Breast epithelium (tissue), 3 donors: ENCODE measurements around the gene STK32A.

ENCODE experiments used
- POLR2AphosphoS5 ChIP-seq, 3 donors: sonication (generic); formaldehyde crosslinking; IDR thresholded peaks; one replicate each; pipeline ENCODE4 v1.6.1; 2017; ENCODE audit warnings: antibody characterized with exemption in 3 of 3
- TF ChIP-seq, protein P1 (sequence below), 3 donors: fragments of 450-650 bp; IDR thresholded peaks; one replicate each; pipeline ENCODE4 v1.5.1; 2016 to 2017; ENCODE audit warnings: antibody characterized with exemption in 3 of 3, mild to moderate bottlenecking in 3 of 3, moderate library complexity in 3 of 3

DNA sequence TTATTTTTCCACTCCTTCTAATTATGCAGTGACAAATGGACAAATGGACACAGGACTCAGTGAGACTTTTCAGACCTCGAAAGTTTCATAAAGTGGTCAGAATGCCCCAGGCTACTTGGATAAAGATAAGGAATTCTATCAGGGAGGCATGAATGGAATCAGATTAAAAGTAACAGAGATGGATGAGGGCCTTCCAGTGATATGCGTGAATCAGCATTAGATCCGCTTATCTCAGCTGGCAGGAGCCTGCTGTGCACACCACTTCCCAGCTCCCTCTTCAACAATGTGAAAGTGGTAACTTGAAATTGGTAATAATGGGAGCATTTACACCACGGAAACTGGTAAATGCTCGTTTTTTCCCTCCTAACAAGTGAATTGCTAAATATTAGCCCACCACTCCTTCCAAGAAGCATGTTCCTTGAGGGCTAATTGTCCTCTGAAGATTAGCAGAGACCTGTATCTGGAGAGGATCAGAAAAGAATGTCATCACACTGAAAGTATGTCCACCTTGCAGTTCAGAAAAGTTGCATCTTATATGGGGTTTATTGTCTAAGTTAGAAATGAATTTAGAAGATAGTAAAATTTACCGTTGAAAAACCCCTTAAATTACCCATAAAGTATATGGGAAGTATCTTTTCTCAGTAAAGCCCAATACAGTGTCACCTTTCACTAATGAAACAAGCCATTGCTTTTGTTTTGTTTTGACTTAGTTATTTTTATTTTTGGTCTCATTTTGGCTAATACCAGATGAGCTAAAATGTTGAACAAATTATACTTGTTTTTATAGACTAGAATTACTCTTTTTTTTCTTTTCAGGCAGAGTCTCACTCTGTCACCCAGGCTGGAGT is 149.7 kb downstream of the STK32A start:
- TF ChIP-seq, protein P1, sequence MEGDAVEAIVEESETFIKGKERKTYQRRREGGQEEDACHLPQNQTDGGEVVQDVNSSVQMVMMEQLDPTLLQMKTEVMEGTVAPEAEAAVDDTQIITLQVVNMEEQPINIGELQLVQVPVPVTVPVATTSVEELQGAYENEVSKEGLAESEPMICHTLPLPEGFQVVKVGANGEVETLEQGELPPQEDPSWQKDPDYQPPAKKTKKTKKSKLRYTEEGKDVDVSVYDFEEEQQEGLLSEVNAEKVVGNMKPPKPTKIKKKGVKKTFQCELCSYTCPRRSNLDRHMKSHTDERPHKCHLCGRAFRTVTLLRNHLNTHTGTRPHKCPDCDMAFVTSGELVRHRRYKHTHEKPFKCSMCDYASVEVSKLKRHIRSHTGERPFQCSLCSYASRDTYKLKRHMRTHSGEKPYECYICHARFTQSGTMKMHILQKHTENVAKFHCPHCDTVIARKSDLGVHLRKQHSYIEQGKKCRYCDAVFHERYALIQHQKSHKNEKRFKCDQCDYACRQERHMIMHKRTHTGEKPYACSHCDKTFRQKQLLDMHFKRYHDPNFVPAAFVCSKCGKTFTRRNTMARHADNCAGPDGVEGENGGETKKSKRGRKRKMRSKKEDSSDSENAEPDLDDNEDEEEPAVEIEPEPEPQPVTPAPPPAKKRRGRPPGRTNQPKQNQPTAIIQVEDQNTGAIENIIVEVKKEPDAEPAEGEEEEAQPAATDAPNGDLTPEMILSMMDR (IDR thresholded peaks at IDR 0.05) = no peak
- TF ChIP-seq POLR2AphosphoS5 (IDR thresholded peaks at IDR 0.05) = no peak
